BLaER1 treated with 17β-estradiol and CSF1 and Interleukin-3, amounts not matched to agents 10 nM and 100 nM (cell line): ENCODE data around the gene BLNK.

ENCODE experiments used
- H3K27ac ChIP-seq, 11 experiments: shearing (Covaris generic); formaldehyde crosslinking; 2 replicates each; pipeline ENCODE4 v1.8.1; 2022
- H3K27me3 ChIP-seq, 11 experiments: shearing (Covaris generic); formaldehyde crosslinking; 2 replicates each; pipeline ENCODE4 v1.8.1; 2022
- H3K36me3 ChIP-seq, 11 experiments: shearing (Covaris generic); formaldehyde crosslinking; 2 replicates each; pipeline ENCODE4 v1.8.1; 2022
- H3K4me1 ChIP-seq, 10 experiments: shearing (Covaris generic); formaldehyde crosslinking; 2 replicates each; pipeline ENCODE4 v1.8.1; 2022
- H3K4me2 ChIP-seq, 11 experiments: shearing (Covaris generic); formaldehyde crosslinking; 2 replicates each; pipeline ENCODE4 v1.8.1; 2022
- H3K4me3 ChIP-seq, 10 experiments: shearing (Covaris generic); formaldehyde crosslinking; 2 replicates each; pipeline ENCODE4 v1.8.1; 2022
- H3K9ac ChIP-seq, 11 experiments: shearing (Covaris generic); formaldehyde crosslinking; 2 replicates each; pipeline ENCODE4 v1.8.1; 2022
- H3K9me3 ChIP-seq, 11 experiments: shearing (Covaris generic); formaldehyde crosslinking; replicated peaks in 1 of 11; 2 replicates each; pipeline ENCODE4 v1.8.1; 2022
- H4K20me1 ChIP-seq, 11 experiments: shearing (Covaris generic); formaldehyde crosslinking; 2 replicates each; pipeline ENCODE4 v1.8.1; 2022
- Cebpa-rat ChIP-seq, 11 experiments: shearing (Covaris generic); IDR thresholded peaks; 2 replicates each; pipeline ENCODE4 v1.8.1; 2022

The BLNK gene

DNA sequence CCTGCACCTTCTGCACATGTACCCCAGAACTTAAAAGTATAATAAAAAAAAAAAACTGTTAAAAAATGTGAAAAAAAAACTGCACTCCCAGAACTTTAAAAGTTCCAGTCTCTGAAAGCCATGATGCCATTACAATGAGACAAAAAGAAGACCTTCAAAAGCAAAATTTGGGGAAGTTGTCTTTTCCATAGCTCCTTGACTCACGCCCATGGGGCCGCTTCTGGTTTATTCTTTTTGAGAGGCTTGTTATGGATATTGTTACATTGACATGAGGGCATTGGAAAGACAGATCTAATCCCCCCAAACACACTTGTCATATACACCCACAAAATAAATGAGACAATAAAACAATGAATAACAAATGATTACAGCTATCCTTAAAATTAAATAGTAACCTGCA, 798 bp downstream of the BLNK start:
- no peak for TF ChIP-seq Cebpa-rat (IDR thresholded peaks at IDR 0.05)
- H3K4me3 ChIP-seq: peak overlapping the region; percentile 44 to 74 (median 52)
- H3K4me1 ChIP-seq: peaks cover 71 to 94% (median 81%) of the 10 kb centered on the region in 10 experiments
- H4K20me1 ChIP-seq: peaks cover 0 to 19% (median 0%) of the 10 kb centered on the region in 11 experiments; a peak in 2 of 22 replicates
- peak overlapping the region; percentile 81 to 98 (median 87) for H3K4me2 ChIP-seq
- peak overlapping the region; percentile 51 to 81 (median 70); a peak in 18 of 22 replicates for H3K9ac ChIP-seq
- peak overlapping the region in 10 of 11 experiments; percentile 45 to 85 (median 68); a peak in 20 of 22 replicates for H3K27ac ChIP-seq
- peaks cover 0 to 8% (median 0%) of the 10 kb centered on the region in 11 experiments; a peak in 5 of 22 replicates for H3K9me3 ChIP-seq
- peaks cover 0 to 29% (median 8%) of the 10 kb centered on the region in 11 experiments; a peak in 11 of 22 replicates for H3K36me3 ChIP-seq
- H3K27me3 ChIP-seq: no peaks in the 10 kb centered on the region

DNA sequence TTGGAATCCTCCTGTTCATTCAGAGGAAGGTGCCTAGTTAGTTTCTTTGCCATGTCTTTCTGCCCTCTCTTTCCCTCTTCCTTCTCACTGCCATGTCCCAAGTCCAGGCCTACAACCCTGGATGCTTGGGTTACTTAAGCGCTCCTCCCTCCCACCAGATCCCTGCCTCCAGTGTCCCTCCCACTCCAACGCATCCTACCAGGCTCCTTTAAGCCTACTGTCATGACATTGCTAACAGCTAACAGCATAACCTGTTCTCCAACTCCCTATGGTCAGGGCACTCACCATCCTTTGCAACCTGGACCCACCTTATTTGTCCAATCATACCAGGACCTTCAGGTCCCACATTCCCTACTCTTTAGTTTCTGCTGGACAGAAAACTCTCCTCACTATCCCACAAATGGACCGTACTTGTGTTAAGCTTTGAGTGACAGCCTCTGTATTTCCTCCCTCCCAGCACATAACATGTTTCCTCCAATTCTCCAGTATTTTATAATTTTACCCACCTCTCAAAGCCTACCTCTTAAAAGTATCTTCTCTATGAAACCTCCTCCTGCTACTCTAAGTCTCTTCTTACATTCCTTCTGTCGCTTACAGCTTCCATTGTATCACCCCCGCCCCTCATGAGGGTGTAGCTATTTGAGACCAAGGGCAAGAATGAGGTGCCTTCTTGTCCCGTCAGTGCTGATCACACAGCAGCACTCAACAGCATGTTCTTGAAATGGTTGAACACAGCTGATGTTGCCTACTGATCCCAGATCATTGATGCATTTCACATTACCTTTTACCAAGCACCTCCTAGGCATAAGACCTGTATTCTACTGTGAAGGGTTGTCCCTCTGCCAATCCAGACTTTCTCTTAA, 1.7 kb downstream of the BLNK start:
- Histone ChIP-seq H3K4me1 (peaks cover 74 to 100% (median 87%) of the 10 kb centered on the region in 10 experiments), H3K4me3 (peak overlapping the region; percentile 44 to 74 (median 52); a peak in 18 of 20 replicates), H3K4me2 (peak overlapping the region; percentile 81 to 98 (median 87)), H3K27ac (peak overlapping the region in 7 of 11 experiments; percentile 2 to 85 (median 38); a peak in 10 of 22 replicates), H4K20me1 (peaks cover 0 to 27% (median 0%) of the 10 kb centered on the region in 11 experiments; a peak in 2 of 22 replicates), H3K36me3 (peaks cover 0 to 34% (median 8%) of the 10 kb centered on the region in 11 experiments; a peak in 11 of 22 replicates), H3K9ac (peak overlapping the region in 7 of 11 experiments; percentile 21 to 81 (median 75); a peak in 13 of 22 replicates), H3K27me3 (no peaks in the 10 kb centered on the region), H3K9me3 (peaks cover 0 to 8% (median 0%) of the 10 kb centered on the region in 11 experiments; a peak in 5 of 22 replicates)
- TF ChIP-seq Cebpa-rat (IDR thresholded peaks at IDR 0.05): no peak

DNA sequence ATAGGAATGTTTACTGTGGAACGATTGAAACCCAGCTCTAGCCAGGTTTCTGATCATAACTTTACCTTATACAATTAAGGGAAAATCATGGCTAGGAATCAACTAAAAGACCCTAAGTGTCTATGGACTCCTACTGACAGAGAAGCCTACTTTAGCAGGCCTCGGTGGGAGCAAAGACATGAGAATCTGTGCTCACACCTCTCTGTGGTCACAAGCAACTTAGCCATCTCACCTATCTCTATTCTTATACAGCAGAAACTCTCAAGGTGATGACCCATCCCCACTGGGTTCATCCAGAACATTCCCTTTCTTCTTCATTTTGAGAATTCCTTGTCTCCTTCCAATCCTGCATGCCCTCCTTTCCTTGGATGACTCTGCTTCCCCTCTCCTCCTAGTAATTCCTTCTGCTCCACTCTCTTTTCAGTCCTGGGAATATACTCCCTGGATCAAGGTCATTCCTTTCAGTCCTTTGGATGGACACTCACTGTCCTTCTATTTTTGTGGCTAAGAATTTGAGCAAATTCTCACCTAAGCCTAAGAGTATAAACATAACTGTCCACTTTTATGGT, 2.9 kb downstream of the BLNK start:
- peaks cover 78 to 100% (median 87%) of the 10 kb centered on the region in 10 experiments for H3K4me1 ChIP-seq
- H3K36me3 ChIP-seq: peaks cover 0 to 47% (median 8%) of the 10 kb centered on the region in 11 experiments; a peak in 11 of 22 replicates
- H3K9me3 ChIP-seq: peaks cover 0 to 8% (median 0%) of the 10 kb centered on the region in 11 experiments; a peak in 5 of 22 replicates
- H3K27ac ChIP-seq: no peak overlapping the region
- peak overlapping the region in 5 of 10 experiments; percentile 18 to 74 (median 59); a peak in 8 of 20 replicates for H3K4me3 ChIP-seq
- no peaks in the 10 kb centered on the region for H3K27me3 ChIP-seq
- peak overlapping the region in 3 of 11 experiments; percentile 40 to 79 (median 75); a peak in 5 of 22 replicates for H3K9ac ChIP-seq
- TF ChIP-seq Cebpa-rat (IDR thresholded peaks at IDR 0.05): no peak
- H4K20me1 ChIP-seq: peaks cover 0 to 40% (median 0%) of the 10 kb centered on the region in 11 experiments; a peak in 2 of 22 replicates
- H3K4me2 ChIP-seq: peak overlapping the region; percentile 81 to 98 (median 87); a peak in 21 of 22 replicates

DNA sequence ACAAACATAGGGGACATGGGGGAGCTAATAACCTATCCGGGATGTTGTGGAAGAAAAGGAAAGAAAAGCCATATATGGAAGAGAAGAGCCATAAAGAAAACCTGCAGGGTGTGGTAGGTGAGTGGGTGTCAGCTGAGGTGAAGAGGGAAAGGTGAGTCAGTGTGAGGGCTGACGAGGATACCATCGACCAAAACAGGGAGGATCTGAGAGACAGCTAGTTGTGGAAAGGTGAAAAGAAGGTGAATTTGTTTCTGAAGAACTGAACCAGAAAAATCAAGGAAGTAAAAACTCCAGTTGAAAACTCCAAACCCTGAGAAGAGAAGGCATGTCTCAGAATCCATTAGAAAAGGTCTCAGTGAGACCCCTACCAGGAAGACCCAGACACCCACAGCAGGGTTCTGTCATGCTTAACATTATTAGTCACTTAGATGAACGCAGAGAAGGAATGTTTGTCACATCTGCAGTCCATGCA, 4.1 kb downstream of the BLNK start:
- no peak overlapping the region for H3K27ac ChIP-seq
- TF ChIP-seq Cebpa-rat (IDR thresholded peaks at IDR 0.05): no peak
- peak overlapping the region in 10 of 11 experiments; percentile 11 to 98 (median 86); a peak in 19 of 22 replicates for H3K4me2 ChIP-seq

DNA sequence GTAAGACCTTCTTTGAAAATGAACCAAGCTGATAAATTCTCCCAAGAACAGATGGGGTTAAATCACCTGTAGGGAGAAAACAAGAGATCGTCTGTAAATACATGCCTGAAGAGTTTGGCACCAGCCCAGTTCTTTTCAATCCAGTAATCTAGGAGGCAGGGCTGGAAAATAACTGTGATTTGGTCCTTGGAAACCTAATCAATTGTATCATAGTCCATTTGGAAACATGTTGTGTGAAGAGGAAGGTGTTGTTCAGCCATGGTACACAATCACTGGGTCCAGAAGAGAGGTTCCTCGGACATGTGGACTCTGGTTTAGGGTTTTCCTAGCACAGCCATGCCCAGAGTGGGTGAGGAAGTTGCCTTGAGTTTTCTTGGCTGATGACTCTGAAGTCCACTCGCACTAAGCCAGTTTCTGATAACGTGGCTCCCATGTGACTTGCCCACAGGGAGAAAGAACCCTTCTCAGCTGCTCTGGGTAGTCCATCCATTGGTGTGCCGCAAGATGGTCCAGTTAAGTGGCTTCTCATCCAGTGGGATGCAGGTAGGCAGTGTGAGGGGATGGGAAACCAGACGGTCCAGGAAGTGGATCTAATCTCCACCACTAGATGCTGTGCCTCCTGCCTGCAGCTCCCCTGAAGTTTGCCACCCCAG, 5.1 kb downstream of the BLNK start:
- peaks cover 0 to 56% (median 0%) of the 10 kb centered on the region in 11 experiments; a peak in 2 of 22 replicates for H4K20me1 ChIP-seq
- H3K4me2 ChIP-seq: peak overlapping the region in 10 of 11 experiments; percentile 2 to 98 (median 82); a peak in 19 of 22 replicates
- H3K4me3 ChIP-seq: peak overlapping the region in 2 of 10 experiments; percentile 69 to 74; a peak in 4 of 20 replicates
- no peak overlapping the region for H3K27ac ChIP-seq
- H3K9ac ChIP-seq: no peak overlapping the region
- H3K27me3 ChIP-seq: no peaks in the 10 kb centered on the region
- H3K9me3 ChIP-seq: peaks cover 0 to 8% (median 0%) of the 10 kb centered on the region in 11 experiments; a peak in 5 of 22 replicates
- TF ChIP-seq Cebpa-rat (IDR thresholded peaks at IDR 0.05): no peak
- peaks cover 67 to 88% (median 76%) of the 10 kb centered on the region in 10 experiments for H3K4me1 ChIP-seq
- H3K36me3 ChIP-seq: peaks cover 0 to 63% (median 8%) of the 10 kb centered on the region in 11 experiments; a peak in 11 of 22 replicates

More for the DNA sequence above, 4.1 kb downstream of the BLNK start:
- Histone ChIP-seq H3K4me3 (peak overlapping the region in 2 of 10 experiments; percentile 69 to 74; a peak in 4 of 20 replicates), H3K4me1 (peaks cover 73 to 99% (median 83%) of the 10 kb centered on the region in 10 experiments), H3K9me3 (peaks cover 0 to 8% (median 0%) of the 10 kb centered on the region in 11 experiments; a peak in 5 of 22 replicates), H3K9ac (no peak overlapping the region), H3K36me3 (peaks cover 0 to 58% (median 8%) of the 10 kb centered on the region in 11 experiments; a peak in 11 of 22 replicates), H4K20me1 (peaks cover 0 to 49% (median 0%) of the 10 kb centered on the region in 11 experiments; a peak in 2 of 22 replicates), H3K27me3 (no peaks in the 10 kb centered on the region)

DNA sequence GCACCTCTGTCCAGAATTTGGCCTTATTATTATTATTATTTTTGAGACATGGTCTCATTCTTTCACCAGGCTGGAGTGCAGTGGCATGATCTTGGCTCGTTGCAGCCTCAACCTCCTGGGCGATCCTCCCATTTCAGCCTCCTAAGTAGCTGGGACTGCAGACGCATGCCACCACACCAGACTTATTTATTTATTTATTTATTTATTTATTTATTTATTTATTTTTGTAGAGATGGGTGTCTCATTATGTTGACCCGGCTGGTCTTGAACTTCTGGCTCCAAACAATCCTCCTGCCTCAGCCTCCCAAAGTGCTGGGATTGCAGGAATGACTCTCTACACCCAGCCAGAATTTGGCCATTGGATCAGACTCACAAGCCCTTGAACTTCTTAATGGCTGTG, 6.4 kb downstream of the BLNK start:
- Histone ChIP-seq H3K4me2 (peak overlapping the region in 6 of 11 experiments; percentile 13 to 98 (median 88); a peak in 7 of 22 replicates), H3K27me3 (no peaks in the 10 kb centered on the region), H3K27ac (no peak overlapping the region), H3K4me1 (peaks cover 57 to 90% (median 78%) of the 10 kb centered on the region in 10 experiments), H4K20me1 (peaks cover 0 to 66% (median 0%) of the 10 kb centered on the region in 11 experiments; a peak in 2 of 22 replicates), H3K36me3 (peaks cover 0 to 70% (median 8%) of the 10 kb centered on the region in 11 experiments; a peak in 11 of 22 replicates), H3K9ac (no peak overlapping the region), H3K9me3 (peaks cover 0 to 8% (median 0%) of the 10 kb centered on the region in 11 experiments; a peak in 5 of 22 replicates), H3K4me3 (no peak overlapping the region)
- no peak for TF ChIP-seq Cebpa-rat (IDR thresholded peaks at IDR 0.05)

DNA sequence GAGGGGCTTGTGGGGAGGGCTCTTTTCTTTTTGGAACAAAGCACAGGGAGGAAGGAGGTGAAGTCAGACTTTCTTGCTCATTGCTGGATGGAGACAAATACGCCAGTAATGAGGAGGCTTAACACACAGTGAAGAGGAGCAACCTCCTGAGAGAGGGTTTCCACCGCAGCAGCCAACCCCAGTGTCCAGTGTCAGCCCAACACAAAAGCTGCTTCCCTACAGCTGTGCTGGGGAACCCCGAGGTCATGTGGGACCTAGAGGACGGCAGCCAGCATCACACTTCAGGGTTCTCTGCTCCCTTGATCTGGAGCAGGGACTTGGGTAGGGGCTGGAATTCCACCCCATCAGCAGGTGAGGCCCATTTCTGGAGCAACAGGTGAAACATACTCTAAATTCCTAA, 7.7 kb downstream of the BLNK start:
- H3K9ac ChIP-seq: peak overlapping the region in 1 of 11 experiments; percentile 7; a peak in 1 of 22 replicates

More for the DNA sequence above, 7.7 kb downstream of the BLNK start:
- Histone ChIP-seq H3K4me2 (peak overlapping the region; percentile 13 to 92 (median 47); a peak in 21 of 22 replicates), H4K20me1 (peaks cover 0 to 79% (median 0%) of the 10 kb centered on the region in 11 experiments; a peak in 2 of 22 replicates), H3K27me3 (no peaks in the 10 kb centered on the region), H3K4me1 (peaks cover 58 to 90% (median 78%) of the 10 kb centered on the region in 10 experiments), H3K9me3 (peaks cover 0 to 8% (median 0%) of the 10 kb centered on the region in 11 experiments; a peak in 5 of 22 replicates), H3K27ac (peak overlapping the region in 6 of 11 experiments; percentile 5 to 38 (median 18); a peak in 5 of 22 replicates), H3K36me3 (peaks cover 0 to 77% (median 8%) of the 10 kb centered on the region in 11 experiments; a peak in 11 of 22 replicates), H3K4me3 (no peak overlapping the region)
- no peak for TF ChIP-seq Cebpa-rat (IDR thresholded peaks at IDR 0.05)
